Smooth muscle cell (in vitro differentiated cells): ENCODE data around the gene CGN. TPM values are rescaled to one million over a fixed set of nuclear protein-coding genes. Genes with fewer than 3 reads are reported as not detected.

ENCODE experiments used
- DNase-seq: peaks from one replicate; lab custom pipeline; 2025; ENCODE audit not compliant: unreplicated experiment; lab: John Stamatoyannopoulos, UW
- H2AFZ ChIP-seq: fragments of 200-600 bp; sonication (generic); 2 replicates; pipeline ENCODE4 v1.6.0; 2016; ENCODE audit warnings: antibody characterized with exemption, low read depth, mild to moderate bottlenecking
- H3F3A ChIP-seq: fragments of 200-600 bp; sonication (generic); 2 replicates; pipeline ENCODE4 v1.6.0; 2017; ENCODE audit warnings: antibody characterized with exemption, low read depth
- H3K27ac ChIP-seq: fragments of 200-600 bp; sonication (generic); 2 replicates; pipeline ENCODE4 v1.5.1; 2016; ENCODE audit warnings: low read depth, mild to moderate bottlenecking
- H3K27me3 ChIP-seq: fragments of 200-600 bp; sonication (generic); 2 replicates; pipeline ENCODE4 v1.6.1; 2016; ENCODE audit warnings: low read depth, mild to moderate bottlenecking
- H3K36me3 ChIP-seq: fragments of 200-600 bp; sonication (generic); 2 replicates; pipeline ENCODE4 v1.5.1; 2016; ENCODE audit warnings: low read depth
- H3K4me1 ChIP-seq: fragments of 200-600 bp; sonication (generic); 2 replicates; pipeline ENCODE4 v1.5.1; 2016; ENCODE audit warnings: low read depth
- H3K4me2 ChIP-seq: fragments of 200-600 bp; sonication (generic); 2 replicates; pipeline ENCODE4 v1.6.0; 2016; ENCODE audit warnings: mild to moderate bottlenecking
- H3K4me3 ChIP-seq: fragments of 200-600 bp; sonication (generic); 2 replicates; pipeline ENCODE4 v1.5.1; 2016; ENCODE audit warnings: mild to moderate bottlenecking
- H3K79me2 ChIP-seq: fragments of 200-600 bp; sonication (generic); 2 replicates; pipeline ENCODE4 v1.6.0; 2016; ENCODE audit warnings: low read depth, mild to moderate bottlenecking
- H3K9ac ChIP-seq: fragments of 200-600 bp; sonication (generic); 2 replicates; pipeline ENCODE4 v1.6.0; 2016; ENCODE audit warnings: low read depth
- H3K9me3 ChIP-seq: fragments of 200-600 bp; sonication (generic); replicated peaks from 2 replicates; pipeline ENCODE4 v1.5.1; 2016; ENCODE audit warnings: low read depth
- H4K20me1 ChIP-seq: fragments of 200-600 bp; sonication (generic); 2 replicates; pipeline ENCODE4 v1.6.0; 2016; ENCODE audit warnings: low read depth
- CTCF ChIP-seq: fragments of 200-600 bp; sonication (generic); IDR thresholded peaks from 2 replicates; pipeline ENCODE4 v1.5.1; 2017; ENCODE audit warnings: borderline replicate concordance, mild to moderate bottlenecking, antibody characterized with exemption; ENCODE audit not compliant: insufficient read depth, poor library complexity, severe bottlenecking
- WGBS: methylation state at CpG from one replicate; pipeline ENCODE4 v1.1.7; 2016; ENCODE audit warnings: low lambda C conversion rate; 5-methylcytosine and 5-hydroxymethylcytosine counted together
- polyA plus RNA-seq: library from polyadenylated mRNA; unstranded; fragments of >200 nt; fragmentation: Nextera tagmentation; extraction: Ambion mirVana; gene quantifications from 2 replicates; pipeline ENCODE4 v1.2.1, GENCODE V29; 2016
- total RNA-seq: library from RNA; depleted of rRNA; stranded (reverse); fragments of >200 nt; gene quantifications from 2 replicates; pipeline ENCODE4 v1.2.3, GENCODE V29; 2014

The CGN gene
- total and polyA plus RNA-seq, 2 experiments from 2014 or later, result 0.70 to 17.0 TPM

DNA sequence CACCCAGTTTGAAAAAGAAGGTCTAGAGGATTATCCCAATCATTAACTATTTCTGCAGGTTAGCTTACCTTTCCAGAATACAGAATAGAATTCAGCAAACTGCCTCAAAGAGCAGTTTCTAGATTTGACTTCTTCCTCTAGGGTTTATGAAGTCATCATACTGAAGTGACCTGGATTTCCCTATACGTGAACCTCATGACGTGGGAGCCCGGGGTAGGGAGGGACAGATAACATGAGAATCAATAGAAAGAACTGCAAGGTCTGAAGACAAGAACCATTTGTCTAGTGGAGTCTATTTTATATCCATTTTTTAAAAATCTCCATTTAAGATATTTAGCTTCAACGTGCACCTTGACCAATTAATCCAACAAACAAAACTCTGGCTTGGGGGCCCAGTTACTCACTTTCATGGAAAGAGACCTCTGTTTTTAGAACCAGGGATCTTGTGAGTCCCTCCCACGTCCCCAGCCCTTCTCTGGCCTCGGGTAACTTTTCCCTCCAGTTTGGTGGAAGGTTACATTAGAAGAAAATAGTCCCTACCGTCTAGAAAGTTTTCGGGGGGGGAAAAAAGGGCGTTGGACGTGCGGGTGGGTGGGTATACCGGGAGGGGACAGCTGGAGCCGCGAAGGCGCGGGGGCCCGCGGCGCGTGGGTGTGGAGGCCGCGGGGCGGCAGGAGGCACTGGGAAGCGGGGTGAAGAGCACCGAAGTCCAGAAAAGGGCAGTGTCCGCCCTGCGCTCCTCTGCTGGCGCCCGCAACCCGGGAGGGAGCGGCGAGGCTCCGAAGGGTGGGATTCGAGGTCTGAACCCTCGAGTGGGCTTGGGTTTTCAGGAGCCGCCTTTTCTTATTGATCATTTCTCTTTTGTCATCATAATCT is 38.1 kb upstream of the CGN start:
- Histone ChIP-seq H3K9ac (peak overlapping the region; percentile 73), H3K9me3 (no peaks in the 10 kb centered on the region), H3K4me2 (peak overlapping the region; percentile 96), H3K4me3 (peak overlapping the region; percentile 72), H3K36me3 (no peaks in the 10 kb centered on the region), H3K27ac (peak overlapping the region; percentile 63), H3K4me1 (peaks cover 11% of the 10 kb centered on the region), H3F3A (peaks cover 9% of the 10 kb centered on the region), H3K79me2 (no peaks in the 10 kb centered on the region), H2AFZ (peak overlapping the region; percentile 96), H3K27me3 (no peaks in the 10 kb centered on the region), H4K20me1 (no peaks in the 10 kb centered on the region)
- WGBS, result 11% methylated on average over 35 of the region's 36 CpGs
- TF ChIP-seq CTCF, result no peak
- no peak for DNase-seq

- Histone ChIP-seq H3K4me3 (no peak overlapping the region), H2AFZ (no peak overlapping the region), H3K9ac (no peak overlapping the region), H4K20me1 (no peaks in the 10 kb centered on the region), H3K27ac (no peak overlapping the region), H3K9me3 (no peaks in the 10 kb centered on the region), H3K4me2 (no peak overlapping the region), H3K4me1 (peaks cover 11% of the 10 kb centered on the region), H3F3A (peaks cover 18% of the 10 kb centered on the region), H3K36me3 (no peaks in the 10 kb centered on the region), H3K27me3 (no peaks in the 10 kb centered on the region), H3K79me2 (no peaks in the 10 kb centered on the region)
- no peak for TF ChIP-seq CTCF
- no peak for DNase-seq
- WGBS, result 70% methylated on average over 3 of the region's 3 CpGs
These were observed 36.4 kb upstream of the CGN start for GRCh38 chr1:151474745-151475144.

GRCh38 chr1:151475175-151475574 is 36.0 kb upstream of the CGN start:
- no peak for TF ChIP-seq CTCF
- 97% methylated on average over 1 of the region's 1 CpG for whole genome bisulfite sequencing

More at GRCh38 chr1:151475175-151475574, 36.0 kb upstream of the CGN start:
- H4K20me1 ChIP-seq, result no peaks in the 10 kb centered on the region
- H3K4me1 ChIP-seq, result peaks cover 11% of the 10 kb centered on the region
- peaks cover 18% of the 10 kb centered on the region for H3F3A ChIP-seq
- H3K36me3 ChIP-seq, result no peaks in the 10 kb centered on the region
- no peak overlapping the region for H3K4me3 ChIP-seq
- no peaks in the 10 kb centered on the region for H3K79me2 ChIP-seq
- no peaks in the 10 kb centered on the region for H3K9me3 ChIP-seq
- H3K4me2 ChIP-seq, result no peak overlapping the region
- H3K9ac ChIP-seq, result no peak overlapping the region
- no peak overlapping the region for H3K27ac ChIP-seq
- H3K27me3 ChIP-seq, result no peaks in the 10 kb centered on the region
- H2AFZ ChIP-seq, result no peak overlapping the region
- DNase-seq, result no peak
